GM21717 (cell line): ENCODE results near the gene SEC31A.

Source experiments
- ATAC-seq: cut with Tn5 transposase; IDR thresholded peaks from one replicate; pipeline ENCODE4 v1.9.1; 2021; ENCODE audit warnings: mild to moderate bottlenecking, moderate library complexity; ENCODE audit not compliant: unreplicated experiment

SEC31A gene

GRCh38 chr4:82776925-82777542, 113.9 kb downstream of the SEC31A start:
- no peak for ATAC-seq

GRCh38 chr4:82775243-82775642, 115.7 kb downstream of the SEC31A start:
- no peak for ATAC-seq

DNA sequence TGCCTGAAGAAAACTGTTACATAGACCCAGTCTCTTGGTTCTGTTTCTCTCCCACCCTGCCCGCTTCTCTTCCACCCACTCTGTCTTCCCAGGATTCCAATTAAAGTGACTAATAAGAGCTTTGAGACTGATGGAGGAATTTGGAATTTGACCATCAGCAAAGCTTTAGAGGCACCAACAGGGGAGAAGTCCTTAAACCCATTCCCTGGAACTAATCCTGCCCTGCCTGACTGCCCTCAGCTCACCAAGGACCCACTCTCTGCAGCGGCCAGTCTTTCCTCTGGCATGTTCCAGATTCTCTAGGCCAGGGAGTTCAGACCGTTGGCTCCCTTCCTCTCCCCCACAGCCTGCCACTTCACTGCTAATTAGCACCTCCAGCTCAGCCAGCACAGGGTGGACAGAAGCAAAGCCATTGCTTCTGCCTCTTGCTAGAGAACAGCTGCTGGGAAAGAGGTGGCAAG, 116.2 kb downstream of the SEC31A start:
- ATAC-seq: no peak

- no peak for ATAC-seq
Measured at GRCh38 chr4:82773057-82773456, 117.9 kb downstream of the SEC31A start.

DNA sequence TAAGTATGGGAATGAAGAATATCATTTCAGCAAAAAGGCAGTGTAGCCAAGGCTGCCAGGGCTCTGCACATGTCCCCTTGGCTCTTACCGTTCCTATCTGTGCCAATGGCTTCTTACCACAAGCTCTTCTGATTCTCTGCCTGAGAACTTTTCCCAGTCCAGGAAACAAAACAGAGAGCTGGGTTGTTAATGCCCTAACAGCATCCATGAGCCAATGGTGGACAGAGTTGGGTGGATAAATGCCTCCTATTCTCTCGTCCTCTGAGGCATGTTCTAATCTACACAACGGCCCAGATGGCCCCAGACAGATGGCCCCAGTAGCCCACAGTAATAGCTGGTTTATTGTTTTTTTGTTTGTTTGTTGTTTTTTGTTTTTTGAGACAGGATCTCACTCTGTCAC, 120.3 kb downstream of the SEC31A start:
- no peak for ATAC-seq
